GM21576 (cell line): ENCODE data around the gene PLCB3.

ENCODE experiments used
- ATAC-seq: cut with Tn5 transposase; IDR thresholded peaks from one replicate; pipeline ENCODE4 v1.9.1; 2021; ENCODE audit warnings: mild to moderate bottlenecking, moderate library complexity; ENCODE audit not compliant: unreplicated experiment

The PLCB3 gene

GRCh38 chr11:64265176-64266160 is 14.1 kb downstream of the PLCB3 start:
- no peak for ATAC-seq

GRCh38 chr11:64266339-64266738 is 15.0 kb downstream of the PLCB3 start:
- ATAC-seq = no peak

DNA sequence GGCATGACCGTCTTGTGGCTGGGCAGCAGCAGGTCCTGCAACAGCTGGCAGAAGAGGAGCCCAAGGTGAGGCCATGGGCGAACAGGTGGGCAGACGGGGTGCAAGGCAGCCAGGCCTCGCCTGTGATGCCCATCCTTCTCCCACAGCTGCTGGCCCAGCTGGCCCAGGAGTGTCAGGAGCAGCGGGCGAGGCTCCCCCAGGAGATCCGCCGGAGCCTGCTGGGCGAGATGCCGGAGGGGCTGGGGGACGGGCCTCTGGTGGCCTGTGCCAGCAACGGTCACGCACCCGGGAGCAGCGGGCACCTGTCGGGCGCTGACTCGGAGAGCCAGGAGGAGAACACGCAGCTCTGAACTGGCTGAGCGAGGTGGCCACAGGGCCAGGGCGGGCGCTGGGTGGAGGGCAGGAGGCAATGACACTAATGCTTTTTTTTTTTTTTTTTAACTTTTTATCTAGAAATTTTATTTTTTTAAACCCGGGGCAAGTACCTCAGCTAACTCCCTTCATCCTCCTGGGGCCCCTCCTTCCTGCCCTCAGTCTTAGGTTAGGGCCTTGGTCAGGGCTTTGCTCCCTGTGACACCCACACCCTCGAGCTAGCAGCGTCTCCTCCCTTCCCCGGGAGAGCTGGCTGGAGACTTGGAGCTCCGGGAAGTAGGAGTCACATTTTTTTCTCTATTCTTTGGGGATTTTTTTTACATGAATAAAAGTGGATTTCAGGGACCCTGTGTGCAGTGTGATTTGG is 16.0 kb downstream of the PLCB3 start:
- ATAC-seq = no peak

DNA sequence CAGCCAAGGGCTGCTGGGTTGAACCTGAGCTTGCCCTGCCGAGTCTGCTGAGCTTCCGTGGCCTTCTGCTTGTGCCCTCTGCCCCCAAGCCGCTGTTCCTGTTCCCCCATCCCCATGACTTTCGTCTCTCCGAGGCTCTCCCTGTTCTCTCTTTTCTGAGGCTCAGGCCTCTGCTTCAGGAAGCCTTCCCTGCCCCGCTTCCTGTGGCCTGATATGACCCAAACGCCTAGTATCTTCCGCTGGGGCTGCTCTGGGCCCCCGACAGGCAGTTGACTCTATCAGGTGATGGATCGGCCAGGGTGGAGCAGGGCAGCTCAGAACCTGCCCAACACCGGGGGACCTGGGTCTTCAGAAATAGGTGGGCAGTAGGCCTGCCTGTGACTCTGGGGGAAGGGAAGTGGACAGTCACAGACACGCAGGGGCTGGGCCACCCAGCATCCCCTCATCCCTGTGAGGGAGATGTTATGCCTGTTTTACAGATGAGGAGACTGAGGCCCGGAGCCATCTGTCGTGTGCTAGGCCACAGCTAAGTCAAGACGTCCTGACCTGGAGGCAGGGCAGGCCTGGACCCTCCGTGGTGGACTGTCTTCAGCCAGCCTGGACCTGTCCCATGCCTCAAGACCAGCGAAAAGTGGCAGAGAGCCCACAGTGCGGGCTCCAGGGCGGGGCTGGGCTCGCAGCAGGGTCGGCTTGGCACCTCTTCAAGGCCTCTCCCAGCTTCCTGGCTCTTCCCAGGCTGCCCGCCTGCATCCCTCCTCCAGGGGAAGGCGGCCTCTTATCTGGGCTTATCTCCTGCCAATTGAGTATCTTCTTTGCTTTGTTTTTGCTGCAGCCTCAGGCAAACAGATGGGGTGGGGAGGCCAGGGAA is 16.9 kb downstream of the PLCB3 start:
- no peak for ATAC-seq

GRCh38 chr11:64268893-64269539 is 17.7 kb downstream of the PLCB3 start:
- peak; percentile 7 for ATAC-seq

DNA sequence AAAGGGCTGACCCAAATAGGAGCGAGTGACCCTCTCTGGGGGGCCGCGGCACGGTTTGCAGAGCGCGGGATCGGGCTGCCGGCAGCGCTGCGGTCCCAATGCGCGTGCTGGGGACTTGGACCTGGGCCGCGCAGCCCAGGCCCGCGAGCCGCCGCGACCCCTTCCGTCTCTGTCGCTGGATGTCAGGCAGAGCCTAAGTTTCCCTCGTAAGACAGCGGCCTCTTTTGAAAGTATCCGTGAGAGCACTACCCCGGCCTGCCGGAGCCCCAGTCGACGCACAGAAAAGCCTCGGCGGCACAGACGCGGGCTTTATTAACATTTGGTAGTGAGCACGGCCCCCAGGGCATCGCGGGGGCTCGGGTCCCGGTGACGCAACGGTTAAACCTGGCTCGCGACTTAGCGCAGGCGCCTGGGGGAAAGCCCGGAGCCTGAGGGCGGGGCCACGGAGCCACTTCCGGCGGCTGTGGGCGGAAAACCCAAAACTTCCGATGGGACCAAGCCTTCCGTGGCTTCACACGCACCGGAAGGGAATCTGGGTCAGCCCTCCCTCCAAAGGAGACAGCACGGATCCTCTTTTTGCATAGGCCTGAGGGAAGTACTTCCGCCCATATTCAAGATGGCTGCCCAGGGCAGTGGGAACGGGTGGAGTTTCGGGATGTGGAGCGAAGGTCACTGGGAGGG is 18.4 kb downstream of the PLCB3 start:
- ATAC-seq = peak; percentile 57

- no peak for ATAC-seq
These were observed 23.9 kb downstream of the PLCB3 start for GRCh38 chr11:64275031-64275800.

- ATAC-seq = no peak
These were observed 24.5 kb downstream of the PLCB3 start for GRCh38 chr11:64275841-64276240.

GRCh38 chr11:64276653-64277431 is 25.5 kb downstream of the PLCB3 start:
- no peak for ATAC-seq

- ATAC-seq = no peak
These were observed 27.4 kb downstream of the PLCB3 start for GRCh38 chr11:64278576-64279190.

DNA sequence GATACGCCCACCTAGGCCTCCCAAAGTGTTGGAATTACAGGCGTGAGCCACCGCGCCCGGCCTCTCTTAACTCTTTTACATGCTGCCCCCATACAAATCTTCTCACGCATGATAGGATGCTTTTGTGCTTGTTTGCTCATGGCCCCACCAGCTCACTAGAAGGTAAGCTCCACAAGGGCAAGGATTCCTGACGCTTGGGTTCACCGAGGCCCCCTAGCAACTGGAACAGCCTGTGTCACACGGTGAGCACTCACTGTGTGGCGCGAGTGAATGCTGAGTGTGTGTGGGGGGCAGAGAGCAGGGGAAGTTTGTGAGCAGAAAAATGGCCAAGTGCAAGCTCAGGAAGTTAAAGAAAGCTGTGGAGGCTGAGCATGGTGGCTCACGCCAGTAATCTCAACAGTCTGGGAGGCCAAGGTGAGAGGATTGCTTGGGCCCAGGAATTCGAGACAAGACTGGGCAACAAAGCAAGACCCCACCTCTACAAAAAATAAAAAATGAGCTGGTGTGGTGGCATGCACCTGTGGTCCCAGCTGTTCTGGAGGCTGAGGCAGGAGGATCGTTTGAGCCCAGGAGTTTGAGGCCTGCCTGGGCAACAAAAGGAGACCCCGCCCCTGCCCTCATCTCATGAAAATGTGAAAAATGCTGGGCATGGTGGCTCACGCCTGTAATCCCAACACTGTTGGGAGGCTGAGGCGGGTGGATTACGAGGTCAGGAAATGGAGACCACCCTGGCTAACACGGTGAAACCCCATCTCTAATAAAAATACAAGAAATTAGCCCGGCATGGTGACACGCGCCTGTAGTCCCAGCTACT is 30.8 kb downstream of the PLCB3 start:
- no peak for ATAC-seq

DNA sequence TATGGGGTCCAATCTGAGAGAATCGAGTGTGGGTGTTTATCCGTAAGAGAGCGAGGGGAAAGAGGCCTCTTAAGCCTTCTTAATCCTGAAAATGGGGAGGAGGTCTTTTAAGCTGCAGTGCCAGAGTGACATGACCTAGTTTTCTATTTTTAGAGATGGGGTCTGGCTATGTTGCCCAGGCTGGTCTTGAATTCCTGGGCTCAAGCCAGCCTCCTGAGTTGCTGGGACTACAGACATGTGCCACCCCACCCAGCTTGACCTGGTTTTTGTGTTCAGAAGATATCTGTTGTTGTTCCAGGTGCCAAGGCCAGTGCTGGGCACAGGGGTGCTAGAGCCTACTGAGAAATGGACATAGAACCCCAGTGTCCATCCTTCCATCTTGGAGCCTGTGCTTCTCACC is 31.8 kb downstream of the PLCB3 start:
- no peak for ATAC-seq

DNA sequence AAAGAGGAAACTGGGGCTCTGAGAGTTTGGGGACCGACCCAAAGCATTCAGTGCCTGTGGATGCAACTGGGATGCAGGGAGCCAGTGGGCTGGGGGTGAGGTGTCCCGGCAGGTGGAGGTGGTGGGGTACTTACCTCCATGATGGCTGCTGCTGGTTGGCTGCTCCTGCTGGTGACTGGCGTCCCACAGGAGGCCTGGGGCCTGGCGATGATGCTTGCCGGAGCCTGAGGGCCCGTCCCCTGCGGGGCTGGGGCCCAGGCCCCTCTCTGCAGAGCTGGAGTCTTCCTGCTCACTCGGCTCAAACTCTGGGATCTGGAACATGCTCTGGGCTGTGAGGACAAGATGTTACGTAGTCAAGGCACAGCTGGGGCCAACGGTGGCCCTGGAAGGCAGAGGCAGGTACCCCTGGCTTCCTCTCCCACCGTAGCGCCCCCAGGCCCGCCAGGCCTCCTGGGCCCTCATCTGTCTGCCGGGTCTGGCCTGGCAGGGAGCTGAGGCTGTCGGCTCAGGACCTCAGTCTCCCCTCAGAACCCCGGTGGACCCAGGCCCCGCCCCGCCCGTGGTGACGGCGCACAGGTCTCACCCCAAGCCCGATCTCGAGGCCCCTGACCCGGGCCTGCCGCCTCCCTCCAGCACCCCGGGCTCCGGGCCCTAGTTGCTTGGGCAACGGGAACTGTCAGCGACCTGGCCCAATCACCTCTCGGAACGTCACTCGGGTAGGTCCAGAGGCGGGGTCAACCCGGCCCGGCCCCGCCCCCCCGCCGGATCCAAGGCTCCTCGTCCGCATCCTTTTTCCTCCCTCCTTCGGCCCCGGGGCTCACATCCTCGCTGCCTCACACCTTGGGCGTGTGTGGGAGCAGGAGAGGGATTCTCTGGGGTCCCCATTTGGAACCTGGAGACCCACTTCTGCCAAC is 33.0 kb downstream of the PLCB3 start, which contains the start of gene BAD:
TSS of gene BAD (minus strand) at position 618 of the 914 bp plus-strand sequence. CDS start at position 321, 297 bp downstream.
- peak; percentile 71 for ATAC-seq

DNA sequence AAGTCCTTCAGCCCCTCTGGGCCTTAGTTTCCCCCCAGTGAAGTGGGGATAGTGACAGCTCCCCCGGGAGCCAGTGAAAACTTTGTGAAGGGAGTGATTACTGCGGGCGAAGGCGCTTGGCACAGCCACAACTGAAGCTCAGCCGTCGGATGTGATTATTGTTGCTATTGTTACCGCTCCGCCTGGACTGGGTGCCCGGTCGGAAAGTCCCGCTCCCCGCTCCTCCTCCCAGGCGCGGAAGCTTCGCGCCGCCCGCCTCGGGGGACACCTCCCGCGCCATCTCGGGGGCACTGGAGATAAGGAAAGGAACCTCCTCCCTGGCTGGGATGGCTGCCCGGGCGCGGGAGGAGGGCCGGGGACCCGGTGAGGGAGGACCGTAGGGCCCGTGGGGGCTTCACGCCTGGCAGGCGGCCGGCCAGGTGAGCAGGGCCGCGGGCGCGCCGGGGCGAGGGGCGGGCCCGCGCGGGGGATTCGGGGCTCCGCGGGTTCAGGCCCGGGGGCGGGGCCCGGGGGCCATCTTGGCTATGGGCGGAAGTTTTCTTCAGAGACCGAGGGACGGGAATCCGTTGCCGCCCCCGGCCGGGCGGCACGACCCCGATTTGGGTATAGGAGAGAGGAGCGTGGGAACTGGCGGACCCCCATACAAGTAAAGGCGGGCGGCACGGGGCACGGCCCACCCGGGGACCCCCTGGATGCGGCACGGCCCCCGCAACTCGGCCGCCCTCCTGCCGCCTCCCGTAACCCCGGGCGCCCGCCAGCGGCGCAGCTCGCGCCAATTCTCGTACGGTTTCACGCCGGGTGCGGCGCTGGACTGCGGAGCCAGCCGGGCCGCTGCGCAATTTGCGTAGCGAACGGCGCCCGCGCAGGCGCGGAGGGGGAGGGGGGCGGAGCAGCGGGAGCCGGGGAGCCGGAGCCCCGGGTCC is 33.9 kb downstream of the PLCB3 start, which contains the start of gene GPR137:
TSS of gene GPR137 (plus strand) at position 887 of the 923 bp plus-strand sequence. CDS start 677 bp downstream, outside the sequence.
- peak; percentile 56 for ATAC-seq
